Natural killer cell (primary cell): ENCODE data around the gene CCR9. TPM values are rescaled to one million over a fixed set of nuclear protein-coding genes. Genes with fewer than 3 reads are reported as not detected.
A peak's percentile ranks its signal among the peaks of the same experiment; 100 is the strongest.

Experiments used
- ATAC-seq, 3 donors: fragments of 150-1000 bp in 2 of 3; fragments of 200-7000 bp in 1 of 3; cut with Tn5 transposase; 1 replicate in 1 of 3; 2 replicates in 2 of 3; pipeline ENCODE4 v1.10.0; 2021; ENCODE audit warnings: mild to moderate bottlenecking in 2 of 3, moderate library complexity in 2 of 3
- DNase-seq, 2 donors: peaks; one replicate each; pipeline versions ENCODE4 v3.0.0 to v3.0.0-alpha.2; 2013 to 2021; ENCODE audit warnings: mixed read lengths in 1 of 2
- H3K27ac ChIP-seq: one replicate; pipeline ENCODE4 v1.5.1; 2013; ENCODE audit warnings: mild to moderate bottlenecking, low read length
- H3K27me3 ChIP-seq: one replicate; pipeline ENCODE4 v1.6.1; 2013; ENCODE audit warnings: low read length; ENCODE audit not compliant: control insufficient read depth, insufficient read depth
- H3K36me3 ChIP-seq: one replicate; pipeline ENCODE4 v1.6.1; 2013; ENCODE audit warnings: low read length; ENCODE audit not compliant: control insufficient read depth, insufficient read depth
- H3K4me1 ChIP-seq: one replicate; pipeline ENCODE4 v1.6.1; 2013; ENCODE audit warnings: low read length; ENCODE audit not compliant: control insufficient read depth, insufficient read depth
- H3K4me3 ChIP-seq: one replicate; pipeline ENCODE4 v1.5.1; 2013; ENCODE audit warnings: low read length
- H3K9me3 ChIP-seq: one replicate; pipeline ENCODE4 v1.6.1; 2013; ENCODE audit warnings: low read length; ENCODE audit not compliant: control insufficient read depth, insufficient read depth
- H3K27ac Mint-ChIP-seq, 2 donors: one replicate each; pipeline ENCODE4 v1.8.0; 2022; ENCODE audit warnings: mild to moderate bottlenecking in 2 of 2, mixed read lengths in 2 of 2, moderate library complexity in 1 of 2
- H3K27me3 Mint-ChIP-seq, 2 donors: one replicate each; pipeline ENCODE4 v1.8.0; 2022; ENCODE audit warnings: low read depth in 2 of 2, mixed read lengths in 2 of 2
- H3K36me3 Mint-ChIP-seq: one replicate; pipeline ENCODE4 v1.8.0; 2022; ENCODE audit warnings: mixed read lengths
- H3K4me1 Mint-ChIP-seq, 2 donors: one replicate each; pipeline ENCODE4 v1.8.0; 2022; ENCODE audit warnings: mixed read lengths in 2 of 2
- H3K4me3 Mint-ChIP-seq: one replicate; pipeline ENCODE4 v1.8.0; 2022; ENCODE audit warnings: mild to moderate bottlenecking, moderate library complexity, mixed read lengths
- H3K9me3 Mint-ChIP-seq, 2 donors: one replicate each; pipeline ENCODE4 v1.8.0; 2022; ENCODE audit warnings: mixed read lengths in 2 of 2
- WGBS: methylation state at CpG from one replicate; pipeline ENCODE4 v1.1.7; 2013; ENCODE audit warnings: missing lambda C conversion rate; ENCODE audit not compliant: insufficient coverage; 5-methylcytosine and 5-hydroxymethylcytosine counted together
- intact Hi-C: fragments of 100-400 bp; cut with micrococcal nuclease; formaldehyde crosslinking; loops from one replicate; pipeline ENCODE4 v1.14.2; 2022
- total RNA-seq, 4 donors: library from RNA; stranded (reverse); fragments of 120-200 nt in 1 of 4; gene quantifications; one replicate each; pipeline versions ENCODE4 v1.2.3 to v1.2.4, GENCODE V29; 2013 to 2022
- TF ChIP-seq, protein P1 (sequence below): fragments of 200-600 bp; IDR thresholded peaks from one replicate; pipeline ENCODE4 v1.8.0; 2022; ENCODE audit warnings: antibody characterized with exemption

CCR9 gene
- total RNA-seq, 3 donors from 2014 or later (not counting 1 experiment from before 2014, with no cell fraction given): 0.27 TPM; not detected in 2

DNA sequence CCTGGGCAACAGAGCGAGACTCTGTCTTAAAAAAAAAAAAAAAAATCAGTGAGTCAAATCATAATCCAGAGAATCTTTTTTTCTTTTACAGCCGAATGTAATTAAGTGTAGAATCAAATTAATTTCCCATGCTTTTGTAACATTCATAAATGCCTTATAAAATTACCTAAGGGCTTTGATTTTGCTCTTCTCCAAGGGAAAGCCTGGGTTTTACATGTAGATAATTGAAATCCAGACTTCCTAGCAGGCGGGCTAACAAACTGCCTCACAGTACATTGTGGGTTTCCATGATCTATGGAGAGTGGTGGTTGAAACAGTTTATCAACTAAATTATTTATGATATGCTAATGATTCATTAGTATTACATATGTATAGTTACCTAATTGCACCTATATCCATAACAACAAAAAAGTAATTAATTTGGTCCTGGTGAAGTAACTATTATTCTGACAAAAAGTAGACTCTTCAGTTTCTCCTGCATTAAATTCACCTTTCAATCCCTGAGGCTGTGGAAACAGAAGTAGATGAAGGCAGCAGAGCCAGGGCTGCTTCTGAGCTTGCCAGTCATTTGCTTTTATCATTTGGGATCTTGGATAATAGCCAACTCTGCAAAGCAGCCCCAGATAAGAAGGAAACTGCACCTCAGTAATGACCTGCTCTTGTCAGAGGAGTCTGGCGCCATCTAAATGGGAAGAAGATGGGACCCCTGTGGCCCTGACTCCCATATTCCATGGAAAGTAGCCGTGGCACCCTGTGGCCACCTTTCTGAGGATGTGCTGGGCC is 9.5 kb downstream of the CCR9 start:
- Histone ChIP-seq H3K27me3 (no peaks in the 10 kb centered on the region), H3K36me3 (no peaks in the 10 kb centered on the region), H3K9me3 (no peaks in the 10 kb centered on the region), H3K4me3 (no peak overlapping the region), H3K4me1 (peaks cover 2% of the 10 kb centered on the region), H3K27ac (no peak overlapping the region)
- ATAC-seq (no peak), DNase-seq (no peak)
- Mint-ChIP-seq H3K27ac (no peak overlapping the region), H3K27me3 (peaks cover 4 to 24% of the 10 kb centered on the region in 2 donors), H3K4me1 (peaks cover 33 to 68% of the 10 kb centered on the region in 2 donors), H3K4me3 (no peak overlapping the region), H3K36me3 (no peaks in the 10 kb centered on the region), H3K9me3 (no peaks in the 10 kb centered on the region)
- intact Hi-C loops: no loop called here
- WGBS: 90% methylated on average over 3 of the region's 5 CpGs
- TF ChIP-seq, protein P1, sequence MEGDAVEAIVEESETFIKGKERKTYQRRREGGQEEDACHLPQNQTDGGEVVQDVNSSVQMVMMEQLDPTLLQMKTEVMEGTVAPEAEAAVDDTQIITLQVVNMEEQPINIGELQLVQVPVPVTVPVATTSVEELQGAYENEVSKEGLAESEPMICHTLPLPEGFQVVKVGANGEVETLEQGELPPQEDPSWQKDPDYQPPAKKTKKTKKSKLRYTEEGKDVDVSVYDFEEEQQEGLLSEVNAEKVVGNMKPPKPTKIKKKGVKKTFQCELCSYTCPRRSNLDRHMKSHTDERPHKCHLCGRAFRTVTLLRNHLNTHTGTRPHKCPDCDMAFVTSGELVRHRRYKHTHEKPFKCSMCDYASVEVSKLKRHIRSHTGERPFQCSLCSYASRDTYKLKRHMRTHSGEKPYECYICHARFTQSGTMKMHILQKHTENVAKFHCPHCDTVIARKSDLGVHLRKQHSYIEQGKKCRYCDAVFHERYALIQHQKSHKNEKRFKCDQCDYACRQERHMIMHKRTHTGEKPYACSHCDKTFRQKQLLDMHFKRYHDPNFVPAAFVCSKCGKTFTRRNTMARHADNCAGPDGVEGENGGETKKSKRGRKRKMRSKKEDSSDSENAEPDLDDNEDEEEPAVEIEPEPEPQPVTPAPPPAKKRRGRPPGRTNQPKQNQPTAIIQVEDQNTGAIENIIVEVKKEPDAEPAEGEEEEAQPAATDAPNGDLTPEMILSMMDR: no peak

DNA sequence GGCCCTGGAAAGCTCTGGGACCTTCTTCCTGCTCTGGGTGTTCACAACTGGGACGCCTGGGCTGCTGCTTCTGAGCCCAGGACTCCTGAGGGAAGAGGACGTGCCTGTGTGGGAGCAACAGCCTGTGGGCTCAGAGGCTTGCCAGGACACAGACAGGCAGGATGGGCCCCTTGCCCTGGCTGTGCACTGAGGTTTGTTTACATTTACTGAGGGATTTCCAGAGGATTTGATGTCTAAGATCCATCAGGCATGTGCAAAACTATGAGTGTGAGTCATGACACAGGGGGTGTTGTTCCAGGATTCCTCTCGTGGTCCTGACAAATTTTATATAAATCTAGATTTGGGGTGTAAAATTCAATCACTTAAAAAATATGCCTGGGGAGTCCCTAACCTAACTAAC is 10.6 kb downstream of the CCR9 start:
- H3K4me1 ChIP-seq: peaks cover 2% of the 10 kb centered on the region
- H3K36me3 ChIP-seq: no peaks in the 10 kb centered on the region
- Mint-ChIP-seq H3K4me3 (no peak overlapping the region), H3K27ac (no peak overlapping the region), H3K27me3 (peaks cover 0 to 13% of the 10 kb centered on the region in 2 donors), H3K36me3 (no peaks in the 10 kb centered on the region), H3K9me3 (no peaks in the 10 kb centered on the region), H3K4me1 (peaks cover 37 to 61% of the 10 kb centered on the region in 2 donors)
- no peaks in the 10 kb centered on the region for H3K27me3 ChIP-seq
- H3K27ac ChIP-seq: no peak overlapping the region
- WGBS: 95% methylated on average over 2 of the region's 3 CpGs
- ATAC-seq (no peak), DNase-seq (no peak)
- intact Hi-C loops: no loop called here
- H3K9me3 ChIP-seq: no peaks in the 10 kb centered on the region
- TF ChIP-seq, protein P1: no peak
- no peak overlapping the region for H3K4me3 ChIP-seq

DNA sequence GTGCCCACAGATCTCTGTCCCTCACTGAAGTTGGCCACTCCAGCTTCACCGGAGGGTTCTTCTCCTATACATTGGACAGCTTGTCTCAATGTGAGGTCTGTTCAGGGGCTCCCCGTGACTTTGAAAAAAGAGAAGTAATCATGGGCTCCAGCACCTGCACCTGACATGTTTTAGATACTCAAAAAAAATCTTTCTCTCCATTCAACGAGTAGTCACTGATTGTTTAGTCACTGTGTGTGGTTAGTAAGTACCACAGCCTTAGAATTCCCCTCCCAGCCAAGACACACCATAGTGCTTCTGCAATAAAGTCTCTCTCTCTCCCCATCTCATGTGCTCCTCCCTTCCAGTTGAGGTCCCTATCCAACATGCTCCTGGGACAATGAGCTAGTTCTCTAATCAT is 18.6 kb downstream of the CCR9 start:
- H3K4me3 ChIP-seq: no peak overlapping the region
- Mint-ChIP-seq H3K4me3 (no peak overlapping the region), H3K27ac (peak overlapping the region in 1 of 2 donors; percentile 52), H3K9me3 (no peaks in the 10 kb centered on the region), H3K36me3 (no peaks in the 10 kb centered on the region), H3K27me3 (no peaks in the 10 kb centered on the region), H3K4me1 (peaks cover 36 to 49% of the 10 kb centered on the region in 2 donors)
- 63% methylated on average over 3 of the region's 3 CpGs for WGBS
- ATAC-seq (peak in 2 of 3 donors; percentile 52 to 60), DNase-seq (no peak)
- no peaks in the 10 kb centered on the region for H3K9me3 ChIP-seq
- H3K36me3 ChIP-seq: no peaks in the 10 kb centered on the region
- H3K27me3 ChIP-seq: no peaks in the 10 kb centered on the region
- H3K4me1 ChIP-seq: peaks cover 34% of the 10 kb centered on the region
- H3K27ac ChIP-seq: no peak overlapping the region
- intact Hi-C loops: no loop called here
- TF ChIP-seq, protein P1: no peak

DNA sequence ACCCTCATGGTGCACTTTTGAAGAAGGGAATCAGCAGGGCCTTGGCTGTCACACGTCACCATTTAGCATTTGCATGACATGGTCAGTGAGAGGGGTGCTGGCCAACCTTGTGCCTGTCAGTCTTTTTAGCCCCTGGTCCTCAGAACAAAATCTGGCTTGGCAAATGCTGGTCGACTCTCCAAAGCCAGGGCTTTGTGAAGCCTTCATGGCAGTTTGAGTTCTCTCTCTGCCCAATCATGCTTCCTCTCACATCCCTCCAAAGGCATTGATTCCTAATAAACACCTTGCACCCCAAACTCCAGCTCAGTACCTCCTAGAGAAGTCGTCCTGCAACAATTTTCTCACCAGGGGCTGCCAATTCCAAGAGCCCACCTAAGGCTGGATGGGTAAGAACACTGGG is 19.4 kb downstream of the CCR9 start:
- peaks cover 35% of the 10 kb centered on the region for H3K4me1 ChIP-seq
- ATAC-seq: no peak
- H3K27me3 ChIP-seq: no peaks in the 10 kb centered on the region
- TF ChIP-seq, protein P1: no peak
- no peak overlapping the region for H3K27ac Mint-ChIP-seq
- intact Hi-C loops: no loop called here
- peaks cover 44 to 51% of the 10 kb centered on the region in 2 donors for H3K4me1 Mint-ChIP-seq
- H3K4me3 ChIP-seq: no peak overlapping the region
- no peaks in the 10 kb centered on the region for H3K27me3 Mint-ChIP-seq
- H3K9me3 ChIP-seq: no peaks in the 10 kb centered on the region
- H3K9me3 Mint-ChIP-seq: no peaks in the 10 kb centered on the region
- 96% methylated on average over 3 of the region's 3 CpGs for WGBS
- no peaks in the 10 kb centered on the region for H3K36me3 Mint-ChIP-seq
- no peak overlapping the region for H3K27ac ChIP-seq
- H3K36me3 ChIP-seq: no peaks in the 10 kb centered on the region
- no peak for DNase-seq
- H3K4me3 Mint-ChIP-seq: no peak overlapping the region
